Heart right ventricle (tissue), 16 donors: Measurements from ENCODE around the gene TAS2R41. TPM values are rescaled to one million over a fixed set of nuclear protein-coding genes. Genes with fewer than 3 reads are reported as not detected.
A peak's percentile ranks its signal among the peaks of the same experiment; 100 is the strongest.

Experiments used
- ATAC-seq, 8 donors: fragments of 200-7000 bp; cut with Tn5 transposase; one replicate each; pipeline ENCODE4 v1.9.1; 2020; ENCODE audit warnings: mild to moderate bottlenecking in 8 of 8, moderate library complexity in 8 of 8, moderate number of reproducible peaks in 1 of 8
- DNase-seq, 2 donors: peaks; one replicate each; pipeline ENCODE4 v3.0.0-alpha.2; 2020
- H3K27ac ChIP-seq, 10 donors: fragments of 200-600 bp; sonication (generic) in 2 of 10; one replicate each; pipeline versions ENCODE4 v1.5.0 to v1.8.0; 2020 to 2022; ENCODE audit warnings: mild to moderate bottlenecking in 3 of 10
- H3K27me3 ChIP-seq, 7 donors: fragments of 200-600 bp; one replicate each; pipeline ENCODE4 v1.8.0; 2021 to 2022; ENCODE audit warnings: mild to moderate bottlenecking in 2 of 7
- H3K36me3 ChIP-seq, 9 donors: fragments of 200-600 bp; sonication (generic) in 1 of 9; one replicate each; pipeline versions ENCODE4 v1.5.0 to v1.8.0; 2020 to 2022; ENCODE audit warnings: mild to moderate bottlenecking in 2 of 9
- H3K4me1 ChIP-seq, 9 donors: fragments of 200-600 bp; sonication (generic) in 1 of 9; one replicate each; pipeline versions ENCODE4 v1.5.0 to v1.8.0; 2020 to 2022; ENCODE audit warnings: mild to moderate bottlenecking in 4 of 9
- H3K4me3 ChIP-seq, 10 donors: fragments of 200-600 bp; sonication (generic) in 2 of 10; one replicate each; pipeline versions ENCODE4 v1.5.0 to v1.8.0; 2020 to 2022; ENCODE audit warnings: mild to moderate bottlenecking in 7 of 10, moderate library complexity in 2 of 10
- H3K9me3 ChIP-seq, 11 donors: fragments of 200-600 bp in 10 of 11; sonication (generic) in 2 of 11; one replicate each; pipeline versions ENCODE4 v1.5.0 to v1.8.0; 2013 to 2022; ENCODE audit warnings: mild to moderate bottlenecking in 2 of 11, control low read depth in 1 of 11, moderate library complexity in 1 of 11
- WGBS, 2 donors: extraction: QIAGEN DNeasy Blood & Tissue Kit; methylation state at CpG; one replicate each; pipeline ENCODE4 v1.1.7; 2013; ENCODE audit warnings: inconsistent platforms in 1 of 2; 5-methylcytosine and 5-hydroxymethylcytosine counted together
- intact Hi-C, 10 donors: fragments of 100-400 bp; cut with DNase I; formaldehyde crosslinking; loops; one replicate each; pipeline versions ENCODE4 v1.11.1 to v1.14.2; 2022
- polyA plus RNA-seq, 2 donors: library from polyadenylated mRNA; stranded (reverse); fragments of 200-250 nt; gene quantifications; one replicate each; pipeline ENCODE4 v1.2.3, GENCODE V29; 2013
- total RNA-seq, 10 donors: library from RNA; stranded (reverse); fragmentation: NEBNext Ultra II Directional in 3 of 10; extraction: Animal tissue kit (Norgen Biotek cat#: 25700) in 3 of 10; gene quantifications; one replicate each; pipeline versions ENCODE4 v1.2.1 to v1.2.4, GENCODE V29; 2021 to 2023
- TF ChIP-seq, protein P1 (sequence below), 9 donors: fragments of 200-600 bp; sonication (generic) in 2 of 9; IDR thresholded peaks; one replicate each; pipeline versions ENCODE4 v1.5.0 to v1.8.0; 2021 to 2022; ENCODE audit warnings: antibody characterized with exemption in 9 of 9, mild to moderate bottlenecking in 5 of 9, moderate library complexity in 1 of 9
- donor health status: Arrhythmogenic right ventricular cardiomyopathy.
- donor health status: ischemic (EF 13 %, LVEDD 7.1; RV severe dilation, severe dysfunction).
- donor health status: healthy with polysubstance abuse.
- donor health status: DM: no; HTN: yes; CAD: no.
- donor health status: DM: no; HTN: no; CAD: no.
- donor health status: ischemic (EF 25% LVEDD 6.9; RV normal size, moderate dysfunction).
- donor health status: ischemic (EF 25% LVEDD 5.7; RV mildly dilated, moderate dysfunction).
- donor health status: healthy.
- donor health status: DM: yes; HTN: yes; CAD: no.
- donor health status: Ischemic cardiomyopathy.
- donor health status: ischemic (EF 35%, LVEDD 5.7; RV mildly dilated, moderate dysfunction).
- donor health status: nonischemic (EF 11% LVEDD 7.7; RV severe dilation, severe dysfunction).
- donor health status: DM: yes; HTN: yes; CAD: no.
- donor health status: PGD.
- donor health status: ischemic (EF 29% LVEDD 5.4; RV normal size, mild dysfunction).
- donor health status: nonischemic (EF 23%, LVEDD 6.1; RV moderate dilation, normal function).

Gene TAS2R41
- total and polyA plus RNA-seq, 12 donors, result 0.40 TPM; not detected in 11

DNA sequence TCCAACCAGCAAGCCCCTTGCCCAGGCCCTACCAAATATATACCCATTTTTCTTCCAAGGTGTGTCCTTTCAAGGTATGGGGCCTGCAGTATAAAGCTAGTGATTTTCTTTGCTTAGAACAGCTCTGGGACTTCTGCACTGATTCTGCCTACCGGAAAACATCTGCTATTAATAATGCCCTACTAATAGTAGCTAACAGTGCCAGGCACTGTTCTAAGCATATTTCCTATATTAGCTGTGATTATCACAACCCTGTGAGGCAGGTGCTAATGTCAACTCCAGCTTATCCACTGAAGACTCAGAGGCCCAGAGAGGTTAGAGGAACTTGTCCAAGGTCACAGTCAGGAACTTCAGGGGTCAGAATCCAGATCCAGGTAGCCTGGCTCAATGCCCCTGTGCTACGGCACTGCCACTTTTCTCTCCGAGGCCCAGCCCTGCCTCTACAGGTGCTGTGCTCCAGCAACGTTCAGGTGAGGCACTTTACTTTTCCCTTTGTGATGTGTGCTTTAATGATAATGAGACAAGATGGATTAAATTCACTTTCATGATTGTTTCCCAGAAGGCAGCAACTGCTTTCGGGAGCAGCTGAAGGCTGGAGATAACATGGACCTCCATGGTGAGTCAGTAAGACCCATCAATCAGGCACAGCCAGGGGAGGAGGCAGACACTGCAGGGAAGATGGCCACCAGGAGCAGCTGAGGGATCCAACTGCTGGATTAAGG, 26.7 kb downstream of the TAS2R41 start:
- ATAC-seq (no peak), DNase-seq (no peak)
- H3K4me1 ChIP-seq, result peaks cover 0 to 16% (median 11%) of the 10 kb centered on the region in 9 donors
- no peaks in the 10 kb centered on the region for H3K27me3 ChIP-seq
- no peak overlapping the region for H3K4me3 ChIP-seq
- intact Hi-C loops, result no loop called here
- no peak overlapping the region for H3K27ac ChIP-seq
- TF ChIP-seq, protein P1, sequence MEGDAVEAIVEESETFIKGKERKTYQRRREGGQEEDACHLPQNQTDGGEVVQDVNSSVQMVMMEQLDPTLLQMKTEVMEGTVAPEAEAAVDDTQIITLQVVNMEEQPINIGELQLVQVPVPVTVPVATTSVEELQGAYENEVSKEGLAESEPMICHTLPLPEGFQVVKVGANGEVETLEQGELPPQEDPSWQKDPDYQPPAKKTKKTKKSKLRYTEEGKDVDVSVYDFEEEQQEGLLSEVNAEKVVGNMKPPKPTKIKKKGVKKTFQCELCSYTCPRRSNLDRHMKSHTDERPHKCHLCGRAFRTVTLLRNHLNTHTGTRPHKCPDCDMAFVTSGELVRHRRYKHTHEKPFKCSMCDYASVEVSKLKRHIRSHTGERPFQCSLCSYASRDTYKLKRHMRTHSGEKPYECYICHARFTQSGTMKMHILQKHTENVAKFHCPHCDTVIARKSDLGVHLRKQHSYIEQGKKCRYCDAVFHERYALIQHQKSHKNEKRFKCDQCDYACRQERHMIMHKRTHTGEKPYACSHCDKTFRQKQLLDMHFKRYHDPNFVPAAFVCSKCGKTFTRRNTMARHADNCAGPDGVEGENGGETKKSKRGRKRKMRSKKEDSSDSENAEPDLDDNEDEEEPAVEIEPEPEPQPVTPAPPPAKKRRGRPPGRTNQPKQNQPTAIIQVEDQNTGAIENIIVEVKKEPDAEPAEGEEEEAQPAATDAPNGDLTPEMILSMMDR (IDR thresholded peaks at IDR 0.05), result no peak
- 81 to 88% methylated on average over 5 of the region's 5 CpGs for WGBS, 2 donors
- no peaks in the 10 kb centered on the region for H3K9me3 ChIP-seq
- H3K36me3 ChIP-seq, result no peaks in the 10 kb centered on the region

DNA sequence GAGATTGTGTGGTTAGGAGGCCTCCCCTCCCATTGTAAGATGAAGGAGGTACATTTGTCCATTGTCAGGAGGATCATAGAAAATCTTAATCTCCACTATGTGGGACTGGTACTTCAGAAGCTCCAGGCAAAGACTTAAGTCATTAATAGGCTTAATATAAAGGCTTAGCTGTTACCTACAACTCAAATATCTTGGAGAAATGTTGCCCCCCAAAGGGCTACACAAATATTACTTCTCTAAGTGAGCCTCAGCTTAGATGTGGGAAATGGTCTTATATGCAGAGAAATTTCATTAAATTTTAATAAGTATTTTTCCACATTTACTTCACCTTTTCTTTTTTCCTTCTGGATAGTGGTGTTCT, 27.2 kb downstream of the TAS2R41 start:
- intact Hi-C loops, result no loop called here

DNA sequence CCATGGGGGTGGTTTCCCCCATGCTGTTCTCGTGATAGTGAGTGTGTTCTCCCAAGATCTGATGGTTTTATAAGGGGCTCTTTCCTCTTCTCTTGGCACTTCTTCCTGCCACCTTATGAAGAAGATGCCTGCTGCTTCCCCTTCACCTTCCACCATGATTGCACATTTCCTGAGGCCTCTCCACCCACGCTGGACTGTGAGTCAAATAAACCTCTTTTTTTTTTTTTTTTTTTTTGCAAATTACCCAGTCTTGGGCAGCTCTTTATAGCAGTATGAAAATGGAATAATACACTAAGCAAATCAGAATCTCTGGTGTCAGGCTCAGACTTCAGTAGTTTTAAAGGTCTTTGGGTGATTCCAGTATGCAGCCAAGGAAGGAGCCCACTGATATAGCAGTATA, 28.2 kb downstream of the TAS2R41 start:
- H3K27me3 ChIP-seq, result peaks cover 0 to 5% (median 0%) of the 10 kb centered on the region in 7 donors
- no peak for DNase-seq
- ATAC-seq, result no peak
- no peak overlapping the region for H3K27ac ChIP-seq
- no peaks in the 10 kb centered on the region for H3K9me3 ChIP-seq
- intact Hi-C loops, result no loop called here
- H3K36me3 ChIP-seq, result no peaks in the 10 kb centered on the region
- H3K4me3 ChIP-seq, result no peak overlapping the region
- H3K4me1 ChIP-seq, result peaks cover 0 to 6% (median 0%) of the 10 kb centered on the region in 9 donors
- TF ChIP-seq, protein P1 (IDR thresholded peaks at IDR 0.05), result no peak
- WGBS, 2 donors, result 67% methylated on average over 2 of the region's 2 CpGs

More for the DNA sequence above, 27.2 kb downstream of the TAS2R41 start:
- DNase-seq (no peak), ATAC-seq (no peak)
- Histone ChIP-seq H3K27me3 (no peaks in the 10 kb centered on the region), H3K27ac (no peak overlapping the region), H3K36me3 (no peaks in the 10 kb centered on the region), H3K4me1 (peaks cover 0 to 11% (median 6%) of the 10 kb centered on the region in 9 donors), H3K9me3 (no peaks in the 10 kb centered on the region), H3K4me3 (no peak overlapping the region)
- TF ChIP-seq, protein P1 (IDR thresholded peaks at IDR 0.05), result peak in 2 of 9 donors; percentile 27 to 31

DNA sequence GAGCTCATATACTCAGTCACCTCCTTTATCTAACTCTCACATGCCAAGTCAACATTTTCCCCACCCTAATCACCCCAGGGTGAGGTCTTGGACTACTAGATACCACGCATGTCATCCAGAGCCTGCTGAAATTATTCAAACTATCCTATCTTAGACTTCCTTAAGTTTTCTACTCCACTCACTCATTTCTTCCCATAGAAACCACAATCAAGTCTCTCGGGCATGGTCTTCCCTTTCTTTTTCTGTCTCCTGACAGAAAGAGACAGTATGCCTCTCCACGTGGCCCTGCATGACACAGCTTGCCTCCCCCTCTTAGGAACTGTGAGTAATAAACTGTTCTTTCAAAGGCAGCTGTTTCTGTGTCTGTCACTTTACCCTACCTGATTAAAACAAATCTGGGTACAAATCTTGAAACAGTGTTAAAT, 29.4 kb downstream of the TAS2R41 start:
- ATAC-seq, result no peak
- 62 to 72% methylated on average over 3 of the region's 3 CpGs for WGBS, 2 donors
- no peaks in the 10 kb centered on the region for H3K9me3 ChIP-seq
- intact Hi-C loops, result no loop called here
- H3K4me1 ChIP-seq, result peaks cover 0 to 6% (median 0%) of the 10 kb centered on the region in 9 donors
- no peak overlapping the region for H3K4me3 ChIP-seq
- H3K27me3 ChIP-seq, result peaks cover 0 to 16% (median 0%) of the 10 kb centered on the region in 7 donors
- no peaks in the 10 kb centered on the region for H3K36me3 ChIP-seq
- H3K27ac ChIP-seq, result no peak overlapping the region
- no peak for DNase-seq
- TF ChIP-seq, protein P1 (IDR thresholded peaks at IDR 0.05), result no peak
